GM19328 (cell line): ENCODE results near the gene SHC4.
"Not testable (repeated sequence)": the region's sequence is repeated elsewhere in the genome, so short reads cannot be mapped to it uniquely, and the experiment has no call there.

ENCODE experiments used
- ATAC-seq: cut with Tn5 transposase; IDR thresholded peaks from one replicate; pipeline ENCODE4 v1.9.1; 2021; ENCODE audit warnings: mild to moderate bottlenecking, moderate library complexity; ENCODE audit not compliant: unreplicated experiment

The SHC4 gene

DNA sequence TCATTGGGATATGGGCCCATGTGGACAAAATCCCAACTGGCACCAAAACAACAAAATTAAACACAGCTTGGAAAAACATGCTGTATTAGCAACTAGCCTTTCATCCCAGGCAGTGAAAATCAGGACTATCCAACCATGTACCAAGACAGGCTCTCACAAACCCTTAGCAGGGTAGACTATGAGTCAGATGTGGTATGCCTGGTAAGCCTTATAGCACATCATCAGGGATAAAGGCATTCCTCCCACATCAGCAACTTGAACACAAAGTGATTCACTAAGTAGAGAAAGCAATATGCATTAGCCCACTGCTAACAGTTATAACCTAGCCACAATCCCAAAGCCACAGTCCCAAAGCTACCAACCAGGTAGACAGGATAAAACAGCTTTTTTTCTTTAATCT is 160.9 kb downstream of the SHC4 start:
- no peak for ATAC-seq

DNA sequence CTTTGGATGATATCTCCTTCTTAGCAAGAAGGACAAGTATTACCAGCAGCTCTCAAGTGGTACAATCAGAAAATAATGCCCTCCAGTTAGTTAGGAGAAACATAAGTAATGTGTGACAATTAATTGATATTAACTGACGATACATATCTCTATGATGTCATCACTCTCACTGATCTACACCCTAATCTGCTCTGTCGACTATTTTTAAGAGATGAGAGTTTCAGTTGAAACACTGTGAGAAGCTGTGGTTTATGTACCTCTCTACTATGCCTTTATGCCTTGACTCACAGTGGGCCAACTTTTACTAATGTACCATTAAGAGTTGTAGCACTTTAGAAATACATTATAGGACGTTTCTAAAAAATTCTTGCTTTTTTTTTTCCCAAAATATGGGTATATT is 161.5 kb downstream of the SHC4 start:
- no peak for ATAC-seq

GRCh38 chr15:48800811-48801455 is 162.8 kb downstream of the SHC4 start:
- ATAC-seq: no peak

GRCh38 chr15:48800245-48800644 is 163.5 kb downstream of the SHC4 start:
- ATAC-seq: no peak

DNA sequence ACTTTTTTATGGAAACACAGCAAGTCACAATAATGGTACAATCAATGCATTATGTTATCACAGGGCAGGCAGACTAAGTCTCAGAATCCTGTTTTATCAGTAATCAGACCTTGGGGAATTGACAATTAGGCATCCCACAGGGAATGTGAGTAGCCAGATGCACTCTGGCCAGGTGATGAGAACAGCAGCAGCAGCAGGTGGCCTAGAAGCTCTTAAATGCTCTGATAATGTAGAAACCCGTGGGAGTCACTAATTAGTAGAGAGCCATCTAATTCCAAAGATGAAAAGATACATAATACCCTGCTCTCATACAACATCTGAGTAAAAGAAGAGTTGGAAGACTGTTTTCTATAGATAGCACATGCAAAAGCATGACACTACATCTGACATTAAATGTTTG is 165.4 kb downstream of the SHC4 start:
- no peak for ATAC-seq

- no peak for ATAC-seq
These were observed 166.8 kb downstream of the SHC4 start for GRCh38 chr15:48796930-48797329.

DNA sequence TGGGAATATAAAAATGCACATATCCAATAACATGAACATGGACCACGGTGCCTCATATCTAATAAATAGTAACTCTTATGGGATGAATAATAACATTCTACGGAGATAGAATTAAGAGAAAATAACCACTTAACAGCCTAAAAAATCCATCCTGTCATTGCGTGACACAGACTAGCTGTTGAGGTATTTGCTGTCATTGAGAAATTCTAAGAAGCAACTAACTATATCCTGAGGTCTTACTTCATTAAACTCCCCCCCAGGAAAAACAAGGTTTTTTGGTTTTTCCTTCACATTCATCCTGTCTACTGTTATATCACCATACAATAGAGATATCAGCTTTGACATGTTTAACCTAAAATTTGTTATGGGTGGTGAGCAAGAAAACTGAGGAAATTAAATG is 167.2 kb downstream of the SHC4 start:
- no peak for ATAC-seq

DNA sequence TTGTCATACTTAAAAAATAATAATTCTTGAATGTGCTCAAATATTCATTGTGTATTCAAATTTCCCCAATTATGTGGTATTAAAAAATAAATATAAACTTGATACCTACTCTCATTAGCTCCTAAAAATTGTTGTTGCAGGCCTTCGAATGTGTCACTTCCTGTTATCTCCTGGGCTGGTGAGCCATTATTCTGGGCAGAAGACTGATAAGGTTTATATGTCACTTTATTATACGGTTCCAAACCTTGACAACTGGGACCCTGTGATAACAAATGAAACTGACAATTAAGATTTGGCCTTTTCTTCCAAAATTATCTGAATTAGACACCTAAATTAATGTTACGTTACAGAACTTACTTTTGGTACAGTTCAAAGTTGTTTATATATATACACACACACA is 167.8 kb downstream of the SHC4 start:
- ATAC-seq: no peak

DNA sequence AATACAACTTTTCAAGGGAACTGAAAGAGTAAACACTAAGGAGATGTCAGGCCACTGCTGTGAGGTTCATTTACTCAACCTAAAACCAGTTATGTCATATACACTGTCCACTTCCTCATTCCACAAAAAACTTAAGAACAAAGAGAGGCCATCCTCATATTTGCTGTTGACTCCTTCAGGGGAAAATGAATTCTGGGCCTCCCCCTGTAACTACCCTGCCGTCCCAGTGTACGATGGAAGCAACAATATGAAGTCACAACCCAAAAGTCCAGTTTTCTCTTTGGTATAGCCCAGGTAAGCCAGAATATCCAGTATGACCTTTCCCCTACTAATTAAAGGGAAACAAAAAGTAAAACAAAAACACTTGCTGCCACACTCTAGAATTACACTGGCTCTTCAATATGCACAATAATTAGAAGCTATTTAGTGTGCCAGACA is 169.0 kb downstream of the SHC4 start:
- ATAC-seq: peak; percentile 88

DNA sequence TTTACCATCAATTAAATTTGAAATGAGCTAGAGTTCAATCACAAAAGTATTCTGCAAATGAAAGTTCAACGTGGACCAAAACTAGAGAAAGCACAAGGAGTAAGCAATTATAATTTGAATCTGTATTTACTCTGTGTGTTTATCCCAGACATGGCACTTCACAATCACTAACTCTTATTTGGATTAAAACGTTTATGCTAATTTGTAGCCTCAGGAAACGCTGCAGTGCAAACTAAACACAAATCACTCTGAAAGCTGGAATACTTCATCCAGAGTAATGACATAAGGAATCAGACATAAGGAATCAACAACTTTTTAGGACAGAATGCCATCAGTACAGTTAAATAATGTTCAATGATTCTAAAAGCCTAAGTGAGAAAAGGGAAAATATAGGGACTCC is 171.3 kb downstream of the SHC4 start:
- no peak for ATAC-seq

- not testable (repeated sequence) for ATAC-seq
These were observed 173.1 kb downstream of the SHC4 start for GRCh38 chr15:48790466-48791115.

GRCh38 chr15:48785712-48786111 is 178.0 kb downstream of the SHC4 start:
- no peak for ATAC-seq

DNA sequence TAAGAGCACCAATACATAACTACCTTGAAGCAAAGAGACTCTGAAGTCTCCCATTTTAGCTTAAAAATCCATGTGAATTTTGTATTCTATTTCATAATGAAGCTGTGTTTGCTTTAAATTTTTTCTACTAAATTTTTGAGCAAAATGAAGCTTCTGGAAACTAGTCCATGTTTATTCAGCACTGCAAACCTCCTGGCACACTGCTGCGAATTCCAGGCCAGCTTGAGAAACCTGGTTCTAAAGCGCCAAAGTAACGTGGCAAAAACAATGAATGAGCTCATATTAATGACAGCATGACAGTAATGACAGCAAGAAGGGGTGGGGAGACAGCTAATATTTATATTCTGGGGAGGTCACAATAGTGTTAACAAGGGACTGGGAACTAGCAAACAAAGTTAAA is 178.5 kb downstream of the SHC4 start:
- ATAC-seq: no peak

- ATAC-seq: no peak
These were observed 179.0 kb downstream of the SHC4 start for GRCh38 chr15:48784756-48785155.

- no peak for ATAC-seq
These were observed 180.8 kb downstream of the SHC4 start for GRCh38 chr15:48782911-48783310.

GRCh38 chr15:48781481-48782081 is 182.1 kb downstream of the SHC4 start:
- ATAC-seq: no peak

GRCh38 chr15:48781017-48781416 is 182.7 kb downstream of the SHC4 start:
- ATAC-seq: no peak

- no peak for ATAC-seq
These were observed 185.4 kb downstream of the SHC4 start for GRCh38 chr15:48778331-48778730.

DNA sequence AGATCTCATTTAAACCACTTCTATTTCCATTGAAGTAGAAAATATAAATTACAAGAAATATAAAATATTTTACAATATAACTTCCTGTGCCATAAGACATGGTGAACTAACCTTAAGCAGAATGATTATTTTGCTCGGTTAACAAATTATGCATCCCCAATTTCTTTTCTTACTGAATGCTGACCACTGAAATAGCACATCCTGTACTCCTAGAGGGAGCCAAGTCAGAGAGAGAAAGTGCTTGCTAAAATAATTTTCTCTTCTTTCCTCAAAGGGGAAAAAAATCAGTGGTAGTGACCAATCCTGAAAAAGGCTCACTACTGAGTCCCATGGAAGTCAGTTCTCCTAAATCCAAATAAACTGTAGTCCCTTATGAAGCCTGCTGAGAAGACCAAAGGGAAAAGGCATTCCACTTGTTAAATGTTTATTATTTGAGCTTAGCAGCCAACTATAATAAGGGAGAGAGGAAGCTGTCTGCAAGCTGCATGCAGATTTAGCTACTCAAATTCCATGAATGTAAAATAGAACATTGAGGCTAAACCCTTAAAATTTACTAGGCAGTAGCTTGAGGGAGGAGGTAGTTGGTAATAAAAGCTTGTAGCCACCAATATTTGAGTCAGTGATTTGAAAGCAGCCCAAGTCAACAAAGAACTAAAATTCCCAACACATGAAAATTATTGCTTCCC is 185.9 kb downstream of the SHC4 start:
- no peak for ATAC-seq

- ATAC-seq: no peak
These were observed 188.2 kb downstream of the SHC4 start for GRCh38 chr15:48775546-48775945.

DNA sequence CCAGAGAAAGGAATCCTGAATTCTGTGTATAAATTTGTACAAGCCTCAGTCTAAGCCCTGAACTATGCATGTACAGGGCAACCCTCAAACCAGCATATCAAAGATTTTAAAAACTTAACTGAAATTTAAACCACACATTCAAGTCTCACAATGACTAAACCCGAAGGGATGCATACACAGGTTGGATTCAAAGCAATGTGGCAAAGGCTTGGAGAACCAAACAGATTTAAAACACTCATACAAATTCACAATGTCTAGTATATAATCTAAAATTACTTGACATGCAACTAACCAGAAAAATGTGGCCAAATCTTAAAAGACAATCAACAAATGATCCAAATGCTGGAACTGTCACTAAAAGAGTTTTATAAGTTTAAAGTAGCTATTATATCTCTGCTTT is 189.2 kb downstream of the SHC4 start:
- no peak for ATAC-seq
